PC-3 (cell line): ENCODE measurements around the gene ADAMTSL1.

Source experiments
- CTCF ChIP-seq: fragments of 300-600 bp; sonication (generic); conservative IDR thresholded peaks from 2 replicates; pipeline ENCODE4 v1.5.1; 2017; ENCODE audit warnings: antibody characterized with exemption, low read depth, mild to moderate bottlenecking, low read length
- EZH2phosphoT487 ChIP-seq: fragments of 300-600 bp; sonication (generic); IDR thresholded peaks from 2 replicates; pipeline ENCODE4 v1.6.1; 2018; ENCODE audit warnings: mild to moderate bottlenecking, antibody characterized with exemption, low read length, borderline replicate concordance

GRCh38 chr9:18676525-18676924 is 202.6 kb downstream of the ADAMTSL1 start:
- TF ChIP-seq CTCF (no peak), EZH2phosphoT487 (no peak)
